Liver (tissue), 3 donors: ENCODE results near the gene DDR2.

Experiments
- EGR1 ChIP-seq, 2 donors: IDR thresholded peaks; 2 replicates each; pipeline ENCODE4 v1.6.1; 2016 to 2018; ENCODE audit warnings: antibody characterized with exemption in 2 of 2, low read depth in 2 of 2
- GABPA ChIP-seq, 2 donors: IDR thresholded peaks in 1 of 2; conservative IDR thresholded peaks in 1 of 2; 2 replicates each; pipeline ENCODE4 v1.6.1; 2016; ENCODE audit warnings: antibody characterized with exemption in 2 of 2, mild to moderate bottlenecking in 1 of 2, moderate library complexity in 1 of 2
- JUND ChIP-seq, 2 donors: IDR thresholded peaks; 2 replicates each; pipeline ENCODE4 v1.6.1; 2016; ENCODE audit warnings: antibody characterized with exemption in 2 of 2
- RXRA ChIP-seq, 2 donors: IDR thresholded peaks; 2 replicates each; pipeline ENCODE4 v1.6.1; 2017 to 2018; ENCODE audit warnings: antibody characterized with exemption in 2 of 2, mild to moderate bottlenecking in 1 of 2
- SP1 ChIP-seq: IDR thresholded peaks from 2 replicates; pipeline ENCODE4 v1.6.1; 2018; ENCODE audit warnings: antibody characterized with exemption, mild to moderate bottlenecking
- YY1 ChIP-seq: IDR thresholded peaks from 2 replicates; pipeline ENCODE4 v1.6.1; 2016; ENCODE audit warnings: antibody characterized with exemption, mild to moderate bottlenecking
- TF ChIP-seq, protein P1 (sequence below): fragments of 150-350 bp; IDR thresholded peaks from 2 replicates; pipeline ENCODE4 v1.5.1; 2017; ENCODE audit warnings: improper control_type of control experiment, low read depth, low read length; ENCODE audit not compliant: missing input control
- TF ChIP-seq, protein P2 (sequence below): IDR thresholded peaks from 2 replicates; pipeline ENCODE4 v1.6.1; 2016; ENCODE audit warnings: antibody characterized with exemption, mild to moderate bottlenecking
- donor health status: healthy.
- donor health status: healthy.

DNA sequence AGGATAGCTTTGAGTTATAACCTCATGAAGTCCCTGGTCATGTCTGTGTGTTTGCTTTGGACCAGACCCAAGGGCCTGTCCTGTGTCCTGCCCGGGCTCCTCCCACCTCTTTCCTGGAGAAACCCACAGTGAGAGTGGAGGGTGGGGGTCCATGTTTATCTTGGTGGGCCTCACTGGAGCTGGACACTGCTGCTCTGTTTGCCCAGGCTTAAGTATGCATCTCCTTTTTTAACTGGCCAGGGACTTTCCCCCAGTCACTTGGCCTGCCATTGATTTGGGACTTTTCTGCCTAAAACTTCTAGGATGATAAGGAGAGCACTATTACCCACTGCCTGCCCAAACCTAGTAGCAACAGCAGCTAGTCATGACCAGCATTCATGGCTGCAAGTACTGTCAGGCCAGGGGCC is 49.8 kb downstream of the DDR2 start:
- TF ChIP-seq SP1 = no peak
- TF ChIP-seq, protein P1, sequence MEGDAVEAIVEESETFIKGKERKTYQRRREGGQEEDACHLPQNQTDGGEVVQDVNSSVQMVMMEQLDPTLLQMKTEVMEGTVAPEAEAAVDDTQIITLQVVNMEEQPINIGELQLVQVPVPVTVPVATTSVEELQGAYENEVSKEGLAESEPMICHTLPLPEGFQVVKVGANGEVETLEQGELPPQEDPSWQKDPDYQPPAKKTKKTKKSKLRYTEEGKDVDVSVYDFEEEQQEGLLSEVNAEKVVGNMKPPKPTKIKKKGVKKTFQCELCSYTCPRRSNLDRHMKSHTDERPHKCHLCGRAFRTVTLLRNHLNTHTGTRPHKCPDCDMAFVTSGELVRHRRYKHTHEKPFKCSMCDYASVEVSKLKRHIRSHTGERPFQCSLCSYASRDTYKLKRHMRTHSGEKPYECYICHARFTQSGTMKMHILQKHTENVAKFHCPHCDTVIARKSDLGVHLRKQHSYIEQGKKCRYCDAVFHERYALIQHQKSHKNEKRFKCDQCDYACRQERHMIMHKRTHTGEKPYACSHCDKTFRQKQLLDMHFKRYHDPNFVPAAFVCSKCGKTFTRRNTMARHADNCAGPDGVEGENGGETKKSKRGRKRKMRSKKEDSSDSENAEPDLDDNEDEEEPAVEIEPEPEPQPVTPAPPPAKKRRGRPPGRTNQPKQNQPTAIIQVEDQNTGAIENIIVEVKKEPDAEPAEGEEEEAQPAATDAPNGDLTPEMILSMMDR = no peak
- TF ChIP-seq YY1 = no peak
- TF ChIP-seq GABPA (IDR thresholded peaks at IDR 0.05 in 1 of 2, conservative IDR thresholded peaks at IDR 0.05 in 1 of 2) = no peak
- peak in 1 of 2 donors; percentile 5 for TF ChIP-seq RXRA (IDR thresholded peaks at IDR 0.05)
- no peak for TF ChIP-seq EGR1 (IDR thresholded peaks at IDR 0.05; ENCODE audit: low read depth in 2 of 2)
- TF ChIP-seq JUND (IDR thresholded peaks at IDR 0.05) = no peak
- TF ChIP-seq, protein P2, sequence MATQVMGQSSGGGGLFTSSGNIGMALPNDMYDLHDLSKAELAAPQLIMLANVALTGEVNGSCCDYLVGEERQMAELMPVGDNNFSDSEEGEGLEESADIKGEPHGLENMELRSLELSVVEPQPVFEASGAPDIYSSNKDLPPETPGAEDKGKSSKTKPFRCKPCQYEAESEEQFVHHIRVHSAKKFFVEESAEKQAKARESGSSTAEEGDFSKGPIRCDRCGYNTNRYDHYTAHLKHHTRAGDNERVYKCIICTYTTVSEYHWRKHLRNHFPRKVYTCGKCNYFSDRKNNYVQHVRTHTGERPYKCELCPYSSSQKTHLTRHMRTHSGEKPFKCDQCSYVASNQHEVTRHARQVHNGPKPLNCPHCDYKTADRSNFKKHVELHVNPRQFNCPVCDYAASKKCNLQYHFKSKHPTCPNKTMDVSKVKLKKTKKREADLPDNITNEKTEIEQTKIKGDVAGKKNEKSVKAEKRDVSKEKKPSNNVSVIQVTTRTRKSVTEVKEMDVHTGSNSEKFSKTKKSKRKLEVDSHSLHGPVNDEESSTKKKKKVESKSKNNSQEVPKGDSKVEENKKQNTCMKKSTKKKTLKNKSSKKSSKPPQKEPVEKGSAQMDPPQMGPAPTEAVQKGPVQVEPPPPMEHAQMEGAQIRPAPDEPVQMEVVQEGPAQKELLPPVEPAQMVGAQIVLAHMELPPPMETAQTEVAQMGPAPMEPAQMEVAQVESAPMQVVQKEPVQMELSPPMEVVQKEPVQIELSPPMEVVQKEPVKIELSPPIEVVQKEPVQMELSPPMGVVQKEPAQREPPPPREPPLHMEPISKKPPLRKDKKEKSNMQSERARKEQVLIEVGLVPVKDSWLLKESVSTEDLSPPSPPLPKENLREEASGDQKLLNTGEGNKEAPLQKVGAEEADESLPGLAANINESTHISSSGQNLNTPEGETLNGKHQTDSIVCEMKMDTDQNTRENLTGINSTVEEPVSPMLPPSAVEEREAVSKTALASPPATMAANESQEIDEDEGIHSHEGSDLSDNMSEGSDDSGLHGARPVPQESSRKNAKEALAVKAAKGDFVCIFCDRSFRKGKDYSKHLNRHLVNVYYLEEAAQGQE = no peak
